Transverse colon (tissue), 3 donors: ENCODE results near the gene NCMAP.

Experiments used
- POLR2A ChIP-seq: fragments of 450-650 bp; IDR thresholded peaks from one replicate; pipeline ENCODE4 v1.6.1; 2016; ENCODE audit warnings: antibody characterized with exemption, mild to moderate bottlenecking, moderate library complexity
- TF ChIP-seq, protein P1 (sequence below), 5 experiments: fragments of 200-600 bp in 3 of 5; fragments of 450-650 bp in 2 of 5; sonication (generic) in 3 of 5; IDR thresholded peaks; 1 replicate in 2 of 5; 2 replicates in 3 of 5; pipeline ENCODE4 v1.5.1; 2016 to 2017; ENCODE audit warnings: antibody characterized with exemption in 5 of 5, inconsistent platforms in 3 of 5, mild to moderate bottlenecking in 2 of 5, moderate library complexity in 1 of 5

DNA sequence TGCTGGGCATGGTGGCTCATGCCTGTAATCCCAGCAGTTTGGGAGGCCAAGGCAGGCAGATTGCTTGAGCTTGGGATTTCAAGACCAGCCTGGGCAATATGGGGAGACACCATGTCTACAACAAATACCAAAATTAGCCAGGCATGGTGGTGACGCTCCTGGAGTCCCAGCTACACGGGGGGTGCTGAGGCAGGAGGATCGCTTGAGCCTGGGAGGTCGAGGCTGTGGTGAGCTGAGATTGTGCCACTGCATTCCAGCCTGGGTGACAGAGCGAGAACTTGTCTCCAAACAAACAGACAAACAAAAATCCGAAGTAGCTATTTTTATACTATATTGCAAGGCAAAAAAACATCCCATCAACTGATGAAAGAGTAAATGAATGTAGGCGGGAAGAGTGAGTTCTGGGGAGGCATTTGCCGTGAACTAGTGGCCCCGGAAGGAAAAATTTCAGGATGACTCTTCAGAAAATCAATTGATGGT lies 40.6 kb downstream of the NCMAP start:
- TF ChIP-seq, protein P1, sequence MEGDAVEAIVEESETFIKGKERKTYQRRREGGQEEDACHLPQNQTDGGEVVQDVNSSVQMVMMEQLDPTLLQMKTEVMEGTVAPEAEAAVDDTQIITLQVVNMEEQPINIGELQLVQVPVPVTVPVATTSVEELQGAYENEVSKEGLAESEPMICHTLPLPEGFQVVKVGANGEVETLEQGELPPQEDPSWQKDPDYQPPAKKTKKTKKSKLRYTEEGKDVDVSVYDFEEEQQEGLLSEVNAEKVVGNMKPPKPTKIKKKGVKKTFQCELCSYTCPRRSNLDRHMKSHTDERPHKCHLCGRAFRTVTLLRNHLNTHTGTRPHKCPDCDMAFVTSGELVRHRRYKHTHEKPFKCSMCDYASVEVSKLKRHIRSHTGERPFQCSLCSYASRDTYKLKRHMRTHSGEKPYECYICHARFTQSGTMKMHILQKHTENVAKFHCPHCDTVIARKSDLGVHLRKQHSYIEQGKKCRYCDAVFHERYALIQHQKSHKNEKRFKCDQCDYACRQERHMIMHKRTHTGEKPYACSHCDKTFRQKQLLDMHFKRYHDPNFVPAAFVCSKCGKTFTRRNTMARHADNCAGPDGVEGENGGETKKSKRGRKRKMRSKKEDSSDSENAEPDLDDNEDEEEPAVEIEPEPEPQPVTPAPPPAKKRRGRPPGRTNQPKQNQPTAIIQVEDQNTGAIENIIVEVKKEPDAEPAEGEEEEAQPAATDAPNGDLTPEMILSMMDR (IDR thresholded peaks at IDR 0.05): no peak
- TF ChIP-seq POLR2A: no peak
